T-helper 17 cell (primary cell): ENCODE results near the gene ARID1B. TPM values are rescaled to one million over a fixed set of nuclear protein-coding genes. Genes with fewer than 3 reads are reported as not detected.

Source experiments
- ATAC-seq: fragments of 150-1000 bp; cut with Tn5 transposase; 2 replicates; pipeline ENCODE4 v1.10.0; 2021; ENCODE audit warnings: mild to moderate bottlenecking, moderate library complexity
- DNase-seq, 3 donors: peaks; one replicate each; pipeline versions ENCODE4 v3.0.0 to v3.0.0-alpha.2; 2020 to 2021
- H3K9me3 ChIP-seq: one replicate; pipeline ENCODE4 v1.7.0; 2013; ENCODE audit warnings: low read length, mild to moderate bottlenecking; ENCODE audit not compliant: control insufficient read depth, poor library complexity, severe bottlenecking
- H3K27ac Mint-ChIP-seq: one replicate; pipeline ENCODE4 v1.8.0; 2022; ENCODE audit warnings: mild to moderate bottlenecking, moderate library complexity, mixed read lengths
- H3K27me3 Mint-ChIP-seq: one replicate; pipeline ENCODE4 v1.8.0; 2022; ENCODE audit warnings: mixed read lengths
- H3K36me3 Mint-ChIP-seq: one replicate; pipeline ENCODE4 v1.8.0; 2022; ENCODE audit warnings: low read depth, mixed read lengths
- H3K4me1 Mint-ChIP-seq: one replicate; pipeline ENCODE4 v1.8.0; 2022; ENCODE audit warnings: mild to moderate bottlenecking, mixed read lengths
- H3K4me3 Mint-ChIP-seq: one replicate; pipeline ENCODE4 v1.8.0; 2022; ENCODE audit warnings: mild to moderate bottlenecking, moderate library complexity, mixed read lengths
- total RNA-seq, 4 donors: library from RNA in 2 of 4; stranded (reverse) in 2 of 4; gene quantifications; one replicate each; pipeline ENCODE4 v1.2.3 and lab custom pipeline; 2022 to 2026

ARID1B gene
- total RNA-seq, 2 donors from 2014 or later: 149 to 158 TPM

- Mint-ChIP-seq H3K27ac (no peak overlapping the region), H3K4me3 (no peak overlapping the region), H3K27me3 (peaks cover 15% of the 10 kb centered on the region), H3K4me1 (peaks cover 4% of the 10 kb centered on the region), H3K36me3 (no peaks in the 10 kb centered on the region)
- DNase-seq (no peak), ATAC-seq (no peak)
- no peaks in the 10 kb centered on the region for H3K9me3 ChIP-seq
Observed at GRCh38 chr6:156760377-156760776, 16.8 kb upstream of the ARID1B start.

GRCh38 chr6:156762547-156762946 is 14.6 kb upstream of the ARID1B start:
- no peak overlapping the region for H3K27ac Mint-ChIP-seq
- H3K36me3 Mint-ChIP-seq: peaks cover 2% of the 10 kb centered on the region
- ATAC-seq: no peak
- no peak overlapping the region for H3K4me3 Mint-ChIP-seq
- no peak for DNase-seq
- no peaks in the 10 kb centered on the region for H3K9me3 ChIP-seq
- peaks cover 6% of the 10 kb centered on the region for H3K27me3 Mint-ChIP-seq
- H3K4me1 Mint-ChIP-seq: peaks cover 4% of the 10 kb centered on the region

GRCh38 chr6:156765117-156765516 is 12.1 kb upstream of the ARID1B start:
- DNase-seq (no peak), ATAC-seq (no peak)
- Mint-ChIP-seq H3K36me3 (peaks cover 2% of the 10 kb centered on the region), H3K4me3 (no peak overlapping the region), H3K27ac (no peak overlapping the region), H3K4me1 (peaks cover 4% of the 10 kb centered on the region), H3K27me3 (peaks cover 4% of the 10 kb centered on the region)
- no peaks in the 10 kb centered on the region for H3K9me3 ChIP-seq

GRCh38 chr6:156767603-156768467 is 9.3 kb upstream of the ARID1B start:
- Mint-ChIP-seq H3K27ac (no peak overlapping the region), H3K36me3 (peaks cover 2% of the 10 kb centered on the region), H3K4me3 (no peak overlapping the region), H3K27me3 (no peaks in the 10 kb centered on the region), H3K4me1 (no peaks in the 10 kb centered on the region)
- DNase-seq (no peak), ATAC-seq (peak; percentile 59)
- no peaks in the 10 kb centered on the region for H3K9me3 ChIP-seq

- H3K4me1 Mint-ChIP-seq: peaks cover 2% of the 10 kb centered on the region
- DNase-seq (no peak), ATAC-seq (no peak)
- H3K9me3 ChIP-seq: no peaks in the 10 kb centered on the region
- no peak overlapping the region for H3K27ac Mint-ChIP-seq
- H3K36me3 Mint-ChIP-seq: peaks cover 2% of the 10 kb centered on the region
- no peak overlapping the region for H3K4me3 Mint-ChIP-seq
- no peaks in the 10 kb centered on the region for H3K27me3 Mint-ChIP-seq
Observed at GRCh38 chr6:156771047-156771446, 6.1 kb upstream of the ARID1B start.

GRCh38 chr6:156771761-156772160 is 5.4 kb upstream of the ARID1B start:
- no peak overlapping the region for H3K4me3 Mint-ChIP-seq

GRCh38 chr6:156773476-156773875 is 3.7 kb upstream of the ARID1B start:
- Mint-ChIP-seq H3K27ac (no peak overlapping the region), H3K4me3 (no peak overlapping the region), H3K27me3 (no peaks in the 10 kb centered on the region), H3K36me3 (peaks cover 2% of the 10 kb centered on the region), H3K4me1 (peaks cover 7% of the 10 kb centered on the region)
- DNase-seq (no peak), ATAC-seq (no peak)
- no peaks in the 10 kb centered on the region for H3K9me3 ChIP-seq

More at GRCh38 chr6:156771761-156772160, 5.4 kb upstream of the ARID1B start:
- peaks cover 7% of the 10 kb centered on the region for H3K4me1 Mint-ChIP-seq
- no peaks in the 10 kb centered on the region for H3K27me3 Mint-ChIP-seq
- H3K36me3 Mint-ChIP-seq: no peaks in the 10 kb centered on the region
- no peak for DNase-seq
- no peak overlapping the region for H3K27ac Mint-ChIP-seq
- no peak for ATAC-seq
- no peaks in the 10 kb centered on the region for H3K9me3 ChIP-seq

- no peaks in the 10 kb centered on the region for H3K9me3 ChIP-seq
- H3K4me3 Mint-ChIP-seq: no peak overlapping the region
- H3K27me3 Mint-ChIP-seq: no peaks in the 10 kb centered on the region
- no peak overlapping the region for H3K27ac Mint-ChIP-seq
- no peak for ATAC-seq
- no peak for DNase-seq
- H3K4me1 Mint-ChIP-seq: peaks cover 7% of the 10 kb centered on the region
- H3K36me3 Mint-ChIP-seq: peaks cover 2% of the 10 kb centered on the region
Observed at GRCh38 chr6:156773935-156774852, 3.0 kb upstream of the ARID1B start.

- H3K4me3 Mint-ChIP-seq: no peak overlapping the region
- DNase-seq: no peak
- H3K36me3 Mint-ChIP-seq: peaks cover 2% of the 10 kb centered on the region
- no peak overlapping the region for H3K27ac Mint-ChIP-seq
- no peaks in the 10 kb centered on the region for H3K27me3 Mint-ChIP-seq
- H3K9me3 ChIP-seq: no peaks in the 10 kb centered on the region
- H3K4me1 Mint-ChIP-seq: peaks cover 7% of the 10 kb centered on the region
- no peak for ATAC-seq
Observed at GRCh38 chr6:156774863-156775405, 2.2 kb upstream of the ARID1B start.

GRCh38 chr6:156775717-156776116 is 1.5 kb upstream of the ARID1B start:
- H3K4me3 Mint-ChIP-seq: peak overlapping the region; percentile 9
- ATAC-seq: no peak
- no peak overlapping the region for H3K27ac Mint-ChIP-seq
- DNase-seq: no peak
- no peaks in the 10 kb centered on the region for H3K27me3 Mint-ChIP-seq
- peaks cover 2% of the 10 kb centered on the region for H3K36me3 Mint-ChIP-seq
- H3K4me1 Mint-ChIP-seq: peaks cover 11% of the 10 kb centered on the region
- no peaks in the 10 kb centered on the region for H3K9me3 ChIP-seq

- Mint-ChIP-seq H3K27me3 (no peaks in the 10 kb centered on the region), H3K4me3 (peak overlapping the region; percentile 96), H3K4me1 (peaks cover 16% of the 10 kb centered on the region), H3K27ac (peak overlapping the region; percentile 92), H3K36me3 (peaks cover 2% of the 10 kb centered on the region)
- DNase-seq: no peak
- no peak for ATAC-seq
- H3K9me3 ChIP-seq: no peaks in the 10 kb centered on the region
Observed at GRCh38 chr6:156776470-156776839, 723 bp upstream of the ARID1B start.

- H3K9me3 ChIP-seq: no peaks in the 10 kb centered on the region
- Mint-ChIP-seq H3K36me3 (peaks cover 2% of the 10 kb centered on the region), H3K4me1 (peaks cover 23% of the 10 kb centered on the region), H3K27me3 (no peaks in the 10 kb centered on the region), H3K27ac (peak overlapping the region; percentile 92), H3K4me3 (peak overlapping the region; percentile 96)
- peak; percentile 54 for ATAC-seq
- peak; percentile 55 to 61 (median 58) for DNase-seq
Observed at GRCh38 chr6:156777577-156778453, 637 bp downstream of the ARID1B start.
